Anterior cingulate cortex (tissue), 58 donors: Measurements from ENCODE around the gene SOX12.

Experiments
- DNase-seq, 58 donors: peaks; one replicate each; lab custom pipeline; 2025; lab: John Stamatoyannopoulos, UW

Gene SOX12

DNA sequence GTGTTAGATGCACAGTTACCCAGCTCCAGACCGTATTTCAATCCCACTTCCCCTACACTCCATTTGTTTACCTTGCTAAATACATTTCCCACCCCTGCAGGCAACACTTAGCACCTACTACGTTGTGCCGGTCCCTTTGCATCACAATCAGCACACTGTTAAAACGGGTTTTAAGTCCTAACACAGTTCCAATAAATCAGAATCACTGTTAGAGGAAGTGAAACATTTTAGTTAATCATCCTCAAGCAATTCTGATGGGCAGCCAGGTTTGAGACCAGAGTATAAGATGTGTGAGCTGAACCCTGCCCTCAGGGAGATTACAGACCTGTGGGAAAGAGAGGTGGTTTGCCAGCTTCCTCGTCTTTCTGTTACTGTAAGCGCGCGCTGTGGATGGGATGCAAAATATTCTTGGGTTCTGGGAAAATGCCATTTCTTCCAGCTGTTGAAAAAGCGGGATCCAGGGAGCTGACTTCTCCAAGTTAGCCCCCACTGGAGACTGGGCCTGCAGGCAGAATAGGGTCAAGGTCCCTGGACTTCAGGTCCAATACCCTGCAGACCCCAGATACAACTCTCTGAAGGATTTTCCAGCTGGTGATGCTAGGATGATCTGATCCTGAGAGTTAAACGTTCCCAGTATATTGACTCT, 24.9 kb upstream of the SOX12 start:
- peak in 1 of 58 donors; percentile 14 for DNase-seq

DNA sequence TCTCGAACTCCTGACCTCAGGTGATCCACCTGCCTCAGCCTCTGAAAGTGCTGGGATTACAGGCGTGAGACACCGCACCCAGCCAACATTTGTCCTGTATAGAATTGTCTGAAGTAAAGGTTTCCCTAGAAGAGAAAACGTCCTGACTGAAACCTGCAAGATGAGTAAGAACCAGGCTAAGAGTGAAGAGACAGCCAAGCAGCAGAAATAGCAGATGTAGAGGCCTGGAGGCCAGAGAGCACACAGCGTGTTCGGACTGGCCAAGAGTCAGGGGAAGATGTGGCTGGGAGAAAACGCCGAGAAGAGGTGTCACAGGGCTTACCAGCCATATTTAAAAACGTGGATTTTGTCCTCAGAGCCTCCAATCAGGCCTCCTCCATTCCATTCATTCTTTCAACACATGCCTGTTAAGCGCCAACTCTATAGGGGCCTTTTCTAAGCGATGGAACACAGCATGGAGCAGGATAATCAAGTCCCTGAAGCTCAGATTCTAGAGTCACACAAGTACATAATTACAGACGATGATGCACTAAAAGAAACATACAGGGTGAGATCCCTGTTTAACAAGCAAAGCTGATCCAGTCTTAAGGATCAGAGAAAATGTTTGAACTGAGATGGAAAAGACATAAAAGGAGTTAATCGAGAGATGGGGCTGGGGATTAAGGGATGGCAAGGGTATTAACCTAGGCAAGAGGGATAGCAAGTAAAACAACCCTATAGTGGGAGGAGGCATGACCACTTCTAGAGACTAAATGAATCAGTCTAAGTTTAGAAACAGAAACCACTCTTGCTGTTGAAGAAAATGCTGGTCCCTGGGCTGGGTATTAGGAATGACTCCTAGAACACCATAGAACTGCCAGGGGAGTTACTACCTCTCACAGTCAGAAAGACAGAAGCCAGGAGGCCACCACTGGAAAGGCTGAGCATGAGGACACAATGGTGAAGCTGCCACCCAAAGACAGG, 23.2 kb upstream of the SOX12 start:
- DNase-seq = no peak

DNA sequence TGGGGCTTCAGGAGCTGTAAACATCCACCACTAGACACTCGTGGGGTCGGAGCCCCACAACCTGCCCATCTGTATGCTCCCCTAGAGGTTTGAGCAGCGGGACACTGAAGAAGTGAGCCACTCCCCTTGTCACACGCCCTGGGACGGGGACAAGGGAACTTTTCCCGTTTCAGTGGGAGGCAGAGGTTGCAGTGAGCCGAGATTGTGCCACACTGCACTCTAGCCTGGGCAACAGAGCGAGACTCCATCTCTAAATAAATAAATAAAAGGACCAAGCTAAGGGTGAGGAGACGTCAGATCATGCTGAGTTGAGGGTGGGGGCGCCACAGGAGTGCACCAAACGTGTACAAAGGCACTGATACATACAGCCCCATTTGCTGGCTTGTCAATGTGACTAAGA, 19.6 kb upstream of the SOX12 start:
- DNase-seq = no peak

DNA sequence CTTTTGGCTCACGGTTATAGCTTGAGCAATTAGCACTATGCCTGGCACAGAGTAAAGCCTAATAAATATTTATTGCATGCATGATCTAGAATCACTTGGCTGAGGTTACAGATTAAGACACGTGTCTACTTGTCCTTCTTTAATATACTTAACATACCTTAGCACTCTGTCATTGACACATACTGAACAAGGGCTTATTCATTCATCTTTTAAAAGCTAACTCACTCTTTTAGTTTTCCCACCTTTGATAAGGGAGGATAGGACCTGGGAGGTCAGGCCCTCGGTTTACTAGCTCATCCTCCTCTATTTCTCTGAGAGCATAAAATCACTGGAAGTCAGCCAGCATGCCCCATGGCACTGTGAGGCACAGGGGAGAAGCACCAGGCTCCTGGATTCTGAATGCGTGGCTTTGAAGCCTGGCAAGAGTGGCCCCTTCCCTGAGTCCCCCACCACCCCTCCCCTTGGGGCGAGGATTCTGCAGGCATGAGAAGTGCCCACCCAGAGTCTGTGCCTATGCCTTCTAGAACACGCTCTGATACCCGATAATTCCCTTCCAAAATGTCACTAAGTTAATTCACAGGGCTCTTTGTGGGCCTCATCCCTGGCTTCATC, 16.8 kb upstream of the SOX12 start:
- DNase-seq = no peak

DNA sequence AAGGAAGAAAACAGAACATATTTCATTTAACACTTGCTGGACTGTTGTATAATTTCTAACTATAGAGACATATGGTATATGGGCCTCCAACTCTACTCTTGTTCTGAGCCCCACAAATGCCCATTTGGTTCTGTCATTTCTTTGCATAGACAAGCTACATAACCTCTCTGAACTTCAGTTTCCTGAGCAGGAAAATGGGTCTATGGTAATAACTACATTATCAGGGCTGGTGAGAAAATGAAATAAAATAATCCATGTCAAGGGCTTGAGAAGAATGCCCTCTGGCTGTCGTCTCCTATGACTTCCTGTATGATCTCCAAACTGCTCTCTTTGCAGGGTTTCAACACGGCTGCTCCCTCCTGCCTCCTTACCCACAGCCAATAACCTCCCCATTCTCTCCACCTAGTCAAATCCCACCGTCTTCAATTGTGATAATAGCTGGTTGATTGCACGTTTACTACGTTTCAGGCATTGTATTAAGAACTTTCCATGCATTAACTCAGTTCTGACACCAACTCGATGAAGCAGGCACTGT, 16.0 kb upstream of the SOX12 start:
- DNase-seq = peak in 2 of 58 donors; percentile 64 to 66

DNA sequence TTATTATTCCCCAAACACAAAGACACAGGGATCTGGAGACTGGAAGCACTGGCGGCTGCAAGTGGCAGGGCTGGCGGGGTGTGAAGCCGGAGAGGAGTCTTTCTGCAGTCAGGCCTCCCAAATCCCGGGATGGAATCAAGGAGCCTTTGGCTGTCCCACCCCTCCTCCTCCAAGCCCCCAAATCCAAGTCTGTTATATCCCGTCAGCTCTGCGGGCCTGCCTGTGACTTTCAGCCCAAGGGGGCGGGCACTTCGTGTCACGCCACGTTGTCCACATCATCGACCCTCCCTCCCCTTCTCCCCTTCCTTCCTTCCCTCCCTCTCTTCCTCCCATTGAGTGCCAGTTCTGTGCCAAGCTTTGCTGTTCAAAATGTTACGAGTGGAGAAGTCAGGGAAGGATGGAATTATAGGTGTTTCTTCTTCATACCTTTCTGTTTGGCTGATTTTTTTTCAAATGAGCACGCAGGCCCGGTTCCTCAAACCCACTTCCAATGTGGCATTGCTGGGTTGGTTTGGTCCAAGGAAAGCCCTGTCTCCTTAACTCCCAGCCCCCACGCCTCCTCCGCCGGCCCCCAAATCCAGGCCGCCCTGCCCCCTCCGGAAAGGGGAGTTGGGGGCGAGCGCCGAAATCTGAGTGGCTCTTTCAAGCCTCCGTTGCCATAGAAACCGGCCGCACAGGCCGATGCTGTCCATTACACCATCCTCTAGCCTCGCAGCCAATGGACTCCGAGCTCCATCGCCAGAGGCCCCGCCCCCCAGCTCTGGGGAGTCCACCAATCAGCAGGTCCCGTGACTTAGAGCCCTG, 15.3 kb upstream of the SOX12 start:
- peak; percentile 82 to 100 (median 99) for DNase-seq

DNA sequence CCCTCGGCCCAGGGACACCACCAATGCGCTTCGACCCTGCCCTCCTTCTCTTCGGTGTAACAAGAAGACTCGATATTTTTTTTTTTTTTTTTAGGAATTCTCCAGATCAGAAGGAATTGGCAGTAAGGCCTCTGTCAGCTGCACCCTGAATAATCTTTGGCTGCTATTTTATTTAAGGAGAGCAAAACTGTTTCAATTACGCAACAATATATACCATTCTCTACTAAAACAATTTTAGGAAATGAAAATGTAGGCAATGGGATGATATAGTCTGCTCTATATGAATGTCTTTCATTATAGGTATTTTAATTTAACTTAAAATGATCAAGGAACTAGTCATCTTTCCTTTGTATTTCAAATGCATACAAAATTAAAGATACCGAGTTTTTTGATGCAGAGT, 14.7 kb upstream of the SOX12 start:
- DNase-seq = no peak

DNA sequence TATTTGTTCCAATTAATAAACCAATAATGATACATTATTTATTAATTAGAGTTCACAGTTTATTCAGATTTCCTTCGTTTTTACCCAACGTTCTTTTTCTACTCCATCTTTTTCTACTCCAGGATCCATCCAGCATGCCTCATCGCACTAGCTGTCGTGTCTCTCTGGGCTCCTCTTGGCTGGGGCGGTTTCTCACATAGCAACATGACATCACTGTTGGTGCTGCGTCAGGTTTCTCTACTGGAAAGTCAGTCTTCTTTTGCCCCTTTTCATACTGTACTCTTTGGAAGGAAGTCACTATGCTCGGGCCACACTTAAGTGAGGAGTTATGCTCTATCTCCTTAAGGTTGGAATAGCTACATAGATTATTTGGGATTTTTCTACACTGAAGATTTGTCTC, 13.7 kb upstream of the SOX12 start:
- no peak for DNase-seq

DNA sequence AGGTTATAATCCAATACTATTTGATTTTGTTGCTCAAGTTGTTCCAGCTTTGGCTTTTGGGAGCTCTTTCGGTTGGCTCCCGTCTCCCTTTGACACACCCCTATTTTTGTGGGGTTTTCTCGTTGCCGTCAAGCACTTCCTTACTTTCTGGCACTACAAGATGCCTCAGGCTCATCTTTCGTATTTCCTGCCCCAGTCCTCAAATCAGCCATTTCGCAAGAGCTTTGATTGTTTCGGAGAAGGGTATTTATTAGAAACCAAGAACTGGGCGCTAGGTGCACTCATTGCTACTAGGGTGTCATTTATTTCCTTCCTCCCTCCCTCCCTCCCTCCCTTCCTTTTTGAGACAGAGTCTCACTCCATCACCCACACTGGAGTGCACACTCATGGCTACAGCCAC, 13.3 kb upstream of the SOX12 start:
- DNase-seq = no peak

DNA sequence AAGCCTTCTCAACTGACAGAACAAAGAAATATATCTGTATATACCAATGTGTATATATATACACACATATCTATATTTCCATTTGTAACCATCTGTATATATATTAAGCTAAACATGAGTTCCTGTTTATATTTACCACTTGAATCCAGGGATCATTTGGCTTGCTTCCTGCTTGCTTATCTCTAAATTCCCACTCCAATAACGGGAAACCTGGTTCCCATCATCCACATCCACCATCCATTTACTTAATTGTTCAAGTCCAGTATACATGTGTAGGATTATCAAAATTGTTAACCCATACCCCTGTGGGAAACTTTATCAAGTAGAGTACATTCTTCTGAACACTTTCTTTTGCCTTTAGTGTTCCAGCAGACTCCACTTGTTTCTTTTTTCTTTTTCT, 12.5 kb upstream of the SOX12 start:
- DNase-seq = no peak

DNA sequence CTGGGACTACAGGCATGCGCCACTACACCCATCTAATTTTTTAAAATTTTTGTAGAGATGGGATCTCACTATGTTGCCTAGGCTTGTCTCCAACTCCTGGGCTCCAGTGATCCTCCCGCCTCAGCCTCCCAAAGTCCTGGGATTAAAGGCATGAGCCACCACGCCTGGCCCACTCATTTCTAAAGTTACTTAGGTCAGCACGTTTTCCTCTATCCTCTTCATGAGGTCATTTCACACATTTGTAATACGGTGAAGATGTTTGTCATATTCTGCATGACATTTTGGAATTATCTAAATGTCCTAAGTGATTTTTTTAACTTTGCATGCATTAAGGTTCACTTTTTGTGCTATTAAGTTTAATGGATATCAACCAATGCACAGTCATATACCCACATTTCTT, 11.9 kb upstream of the SOX12 start:
- DNase-seq = no peak

DNA sequence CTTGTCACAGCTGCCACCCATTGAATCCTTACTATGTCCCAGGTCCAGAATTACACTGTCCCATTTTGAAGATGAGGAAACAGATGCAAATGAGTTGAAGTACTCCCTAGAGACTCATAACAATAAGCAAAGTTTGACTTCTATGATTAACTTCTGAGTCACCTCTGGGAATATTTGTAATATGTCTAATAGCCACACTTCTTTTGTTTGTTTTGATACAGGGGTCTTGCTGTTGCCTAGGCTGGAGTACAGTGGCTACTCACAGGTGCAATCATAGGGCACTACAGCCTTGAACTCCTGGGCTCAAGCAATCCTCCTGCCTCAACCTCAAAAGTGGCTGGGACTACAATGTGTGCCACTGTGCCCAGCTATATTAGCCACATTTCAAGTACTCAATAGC, 11.4 kb upstream of the SOX12 start:
- DNase-seq = no peak

DNA sequence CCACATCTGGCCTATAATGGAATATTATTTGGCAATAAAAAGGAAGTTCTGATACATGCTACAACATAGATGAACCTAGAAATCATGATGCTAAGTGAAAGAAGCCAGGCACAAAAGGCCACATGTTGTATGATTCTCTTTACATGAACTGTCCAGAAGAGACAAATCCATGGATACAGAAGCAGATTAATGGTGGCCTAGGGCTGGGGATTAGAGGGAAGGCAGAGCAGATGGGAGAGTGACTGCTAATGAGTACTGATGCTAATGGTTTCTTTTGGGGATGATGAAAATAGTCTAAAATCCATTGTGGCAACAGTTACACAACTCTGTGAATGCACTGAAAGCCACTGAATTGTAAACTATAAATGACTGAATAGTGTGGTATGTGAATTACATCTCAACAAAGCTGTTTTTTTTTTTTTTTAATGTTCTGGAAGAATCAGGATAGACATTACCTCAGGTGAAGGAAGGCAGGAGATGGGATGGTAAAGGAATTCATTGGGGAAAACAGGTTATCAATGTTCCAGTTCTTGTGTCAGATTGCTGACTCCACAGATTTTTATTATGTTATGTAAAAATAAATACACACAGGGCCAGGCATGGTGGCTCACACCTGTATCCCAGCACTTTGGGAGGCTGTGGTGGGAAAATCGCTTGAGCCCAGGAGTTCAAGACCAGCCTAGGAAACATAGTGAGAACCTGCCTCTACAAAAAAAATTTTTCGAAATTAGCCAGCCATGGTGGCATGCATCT, 8.9 kb upstream of the SOX12 start:
- DNase-seq = no peak

DNA sequence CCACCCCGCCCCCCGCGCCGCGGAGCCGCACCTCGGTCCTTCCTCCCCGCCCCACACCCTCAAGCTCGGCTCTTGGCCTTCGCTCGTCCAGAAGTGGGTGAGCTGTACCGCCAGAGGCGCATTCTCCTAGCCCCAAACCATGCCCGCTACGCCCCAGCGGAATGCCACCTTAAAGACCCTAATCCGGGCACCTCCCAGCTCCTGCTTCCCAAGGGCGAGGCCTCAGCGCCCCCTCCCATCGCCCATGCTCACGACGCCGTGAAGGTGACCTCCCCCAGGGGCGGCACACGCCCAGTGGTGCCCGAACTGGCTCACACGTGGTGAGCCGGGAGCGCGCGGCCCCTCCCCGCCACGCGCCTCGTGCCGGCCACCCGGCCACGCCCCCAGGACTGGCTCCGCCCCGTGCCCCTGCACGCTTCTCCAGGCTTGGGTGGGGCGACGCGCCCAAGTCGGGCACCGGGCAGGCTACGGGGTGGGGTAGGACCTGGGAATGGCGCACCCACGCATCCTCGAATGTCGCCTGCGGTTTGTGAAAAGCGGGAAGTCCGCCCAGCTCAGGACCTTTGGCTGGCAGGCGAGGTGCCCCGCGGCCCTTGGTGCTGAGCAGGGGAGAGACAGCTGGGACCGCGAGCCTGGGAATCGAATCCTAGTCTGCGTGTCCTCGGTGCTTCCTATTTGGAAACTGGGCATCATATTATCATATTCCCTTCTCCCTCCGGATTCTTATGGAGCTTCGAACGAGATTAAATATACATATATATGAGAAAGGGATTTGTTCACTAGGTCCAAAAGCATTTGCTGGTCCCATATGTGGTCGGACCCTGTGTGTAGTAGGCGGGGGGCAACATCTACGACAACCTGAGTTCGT, 941 bp upstream of the SOX12 start:
- peak; percentile 33 to 88 (median 77) for DNase-seq

DNA sequence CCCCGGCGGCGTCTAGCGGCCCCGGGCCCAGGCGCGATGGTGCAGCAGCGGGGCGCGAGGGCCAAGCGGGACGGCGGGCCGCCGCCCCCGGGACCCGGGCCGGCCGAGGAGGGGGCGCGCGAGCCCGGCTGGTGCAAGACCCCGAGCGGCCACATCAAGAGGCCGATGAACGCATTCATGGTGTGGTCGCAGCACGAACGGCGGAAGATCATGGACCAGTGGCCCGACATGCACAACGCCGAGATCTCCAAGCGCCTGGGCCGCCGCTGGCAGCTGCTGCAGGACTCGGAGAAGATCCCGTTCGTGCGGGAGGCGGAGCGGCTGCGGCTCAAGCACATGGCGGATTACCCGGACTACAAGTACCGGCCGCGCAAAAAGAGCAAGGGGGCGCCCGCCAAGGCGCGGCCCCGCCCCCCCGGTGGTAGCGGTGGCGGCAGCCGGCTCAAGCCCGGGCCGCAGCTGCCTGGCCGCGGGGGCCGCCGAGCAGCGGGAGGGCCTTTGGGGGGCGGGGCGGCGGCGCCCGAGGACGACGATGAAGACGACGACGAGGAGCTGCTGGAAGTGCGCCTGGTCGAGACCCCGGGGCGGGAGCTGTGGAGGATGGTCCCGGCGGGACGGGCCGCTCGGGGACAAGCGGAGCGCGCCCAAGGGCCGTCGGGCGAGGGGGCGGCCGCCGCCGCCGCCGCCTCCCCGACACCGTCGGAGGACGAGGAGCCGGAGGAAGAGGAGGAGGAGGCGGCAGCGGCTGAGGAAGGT, 715 bp downstream of the SOX12 start:
- peak in 54 of 58 donors; percentile 21 to 81 (median 58) for DNase-seq

DNA sequence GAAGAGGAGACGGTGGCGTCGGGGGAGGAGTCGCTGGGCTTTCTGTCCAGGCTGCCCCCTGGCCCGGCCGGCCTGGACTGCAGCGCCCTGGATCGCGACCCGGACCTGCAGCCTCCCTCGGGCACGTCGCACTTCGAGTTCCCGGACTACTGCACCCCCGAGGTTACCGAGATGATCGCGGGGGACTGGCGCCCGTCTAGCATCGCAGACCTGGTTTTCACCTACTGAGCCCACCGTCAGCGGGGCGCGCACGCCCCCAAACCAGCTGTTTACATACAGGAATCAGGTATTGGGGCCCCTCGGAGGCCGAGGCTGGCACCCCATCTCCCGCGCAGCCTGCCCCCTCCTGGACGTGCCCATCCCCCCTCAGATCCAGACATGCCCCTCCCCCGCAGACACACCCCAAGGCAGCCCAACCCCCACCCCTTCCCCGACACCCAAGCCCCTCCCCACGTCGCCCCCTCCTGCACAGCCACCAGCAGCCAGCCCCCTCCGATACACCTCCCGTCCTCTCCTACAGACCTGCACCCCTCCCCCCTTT, 1.4 kb downstream of the SOX12 start:
- peak in 9 of 58 donors; percentile 34 to 89 (median 58) for DNase-seq
